Measurements from ENCODE around the gene TBC1D21.
"Not testable (repeated sequence)": the region's sequence is repeated elsewhere in the genome, so short reads cannot be mapped to it uniquely, and the experiment has no call there.

TBC1D21 gene

DNA sequence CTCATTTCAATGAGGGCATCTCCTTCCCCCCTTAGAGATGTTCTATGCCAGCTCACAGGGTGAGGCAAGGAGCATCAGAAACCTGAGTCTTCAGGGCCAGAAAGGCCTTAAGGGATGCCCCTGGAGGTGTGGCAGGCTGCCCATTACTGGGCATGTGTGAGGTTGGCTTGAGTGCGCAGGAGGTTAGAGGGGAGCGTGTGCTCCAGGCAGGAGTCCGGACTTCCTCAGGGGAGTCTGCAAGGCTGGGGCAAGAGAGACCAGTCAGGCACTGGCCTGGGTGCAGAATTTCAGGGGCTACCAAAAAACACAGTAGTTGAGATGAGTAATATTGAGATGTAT, 54.8 kb downstream of the TBC1D21 start:
- no peak for DNase-seq (ENCODE audit: low read depth, low spot score)

DNA sequence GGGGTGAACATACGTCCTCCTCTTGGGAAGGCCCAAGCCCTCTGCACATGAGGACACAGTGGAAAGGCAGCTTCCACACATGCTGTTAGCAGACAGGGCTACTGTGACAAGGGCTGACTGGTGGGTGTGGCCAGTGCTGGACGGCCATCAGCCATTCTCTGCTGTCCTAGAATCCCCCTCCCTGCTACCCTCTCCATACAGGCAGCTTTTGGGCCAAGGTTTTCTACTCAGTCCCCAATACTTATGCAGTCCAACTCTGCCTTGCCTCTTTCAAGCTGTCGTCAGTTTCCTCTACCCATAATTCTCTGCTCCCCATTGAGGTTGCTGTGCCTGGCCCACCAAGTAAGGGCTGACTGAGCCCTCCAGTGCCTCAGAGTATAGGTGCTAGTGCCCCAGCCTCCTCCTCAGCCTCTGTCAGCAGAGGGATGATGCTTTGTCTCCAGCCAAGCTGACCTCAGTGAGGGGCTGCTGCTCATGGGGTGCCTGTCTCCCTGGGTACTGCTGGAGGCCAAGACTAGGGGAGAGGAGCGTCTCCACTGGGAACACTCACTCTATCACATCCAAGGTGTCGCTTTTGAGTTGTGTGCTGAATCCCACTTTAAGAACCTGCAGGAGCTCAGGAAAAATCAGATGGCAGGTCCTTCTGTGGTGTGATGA, 55.7 kb downstream of the TBC1D21 start:
- DNase-seq (ENCODE audit: low read depth, low spot score) = peak; percentile 59

- peak; percentile 96 for DNase-seq (ENCODE audit: low read depth, low spot score)
Measured at GRCh38 chr15:73930371-73930770, 57.0 kb downstream of the TBC1D21 start.

GRCh38 chr15:73930790-73931281, 57.5 kb downstream of the TBC1D21 start:
- DNase-seq (ENCODE audit: low read depth, low spot score) = peak; percentile 83

DNA sequence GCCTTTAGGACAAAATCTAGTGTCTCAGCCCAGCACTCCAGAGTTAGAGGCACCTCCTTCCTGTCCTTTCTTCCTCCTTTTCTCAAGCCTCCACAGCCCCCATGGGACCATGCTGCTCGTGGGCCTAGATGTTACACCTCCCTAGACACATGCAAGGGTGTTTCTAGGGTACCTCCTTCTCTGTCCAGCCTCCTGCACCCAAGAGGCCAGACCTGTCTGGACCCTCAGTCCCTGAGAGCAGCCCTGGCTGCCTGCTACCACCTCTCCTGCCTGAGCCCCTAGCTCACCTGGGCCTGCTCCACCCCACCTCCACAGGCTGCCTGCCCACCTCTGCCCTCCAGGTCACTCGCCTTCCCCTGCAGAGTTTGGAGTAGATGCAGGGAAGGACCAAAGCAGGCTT, 58.1 kb downstream of the TBC1D21 start:
- no peak for DNase-seq (ENCODE audit: low read depth, low spot score)

DNA sequence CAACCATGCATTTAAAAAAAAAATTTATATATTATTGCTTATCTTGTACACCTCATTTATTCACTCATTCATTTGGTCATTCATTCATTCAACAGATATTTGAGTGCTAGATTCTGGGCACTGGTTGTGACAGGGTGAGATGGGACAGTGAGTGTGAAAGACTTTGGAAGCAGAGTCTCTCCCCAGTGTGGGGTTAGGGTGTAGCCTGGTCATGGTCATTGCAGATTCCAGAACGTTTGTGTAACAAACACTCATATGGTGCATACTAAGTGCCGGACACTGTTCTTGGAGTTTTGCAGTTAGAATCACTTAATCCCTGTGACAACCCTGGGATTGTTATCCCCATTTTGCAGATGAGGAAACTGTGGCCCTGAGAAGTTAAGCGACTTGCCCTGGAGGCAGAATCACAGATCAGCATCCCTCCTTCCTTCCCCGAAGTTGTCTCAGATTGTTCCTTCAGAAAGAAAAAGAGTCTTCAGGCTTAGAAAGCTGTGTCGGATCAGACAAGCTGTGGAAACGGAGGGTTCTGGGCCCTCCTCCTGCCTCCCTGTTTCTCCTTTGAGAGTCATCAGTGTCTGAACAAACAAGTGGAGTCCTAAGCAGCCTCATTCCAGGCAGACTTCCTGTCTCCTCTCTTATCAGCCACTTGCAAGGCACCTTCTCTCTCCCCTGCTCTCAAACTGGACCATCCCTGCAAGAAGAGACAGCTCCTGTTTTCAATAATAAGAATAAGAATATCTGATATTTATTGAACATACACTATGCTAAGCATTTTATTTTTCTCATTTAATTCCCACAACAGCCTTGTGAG, 59.2 kb downstream of the TBC1D21 start:
- no peak for DNase-seq (ENCODE audit: low read depth, low spot score)

DNA sequence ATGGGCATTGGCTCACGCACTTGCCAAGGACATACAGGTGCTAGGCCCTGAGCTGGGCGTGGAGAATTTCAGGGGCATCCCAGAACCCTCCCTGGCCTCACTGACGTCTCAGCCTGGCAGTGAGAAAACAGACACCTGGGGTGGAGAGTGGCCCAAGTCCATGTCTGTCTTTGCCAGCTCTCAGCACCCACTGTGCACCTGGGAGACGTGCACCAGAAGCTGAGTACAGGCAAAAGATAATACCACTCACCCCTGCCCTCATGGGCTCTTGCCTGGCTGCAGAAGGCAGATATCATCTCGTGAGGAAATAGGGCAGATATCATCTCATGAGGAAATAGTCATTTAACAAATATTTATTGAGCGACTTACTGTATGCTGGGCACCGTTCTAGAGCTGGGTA, 60.9 kb downstream of the TBC1D21 start:
- DNase-seq (ENCODE audit: low read depth, low spot score) = no peak

GRCh38 chr15:73935547-73935946, 62.2 kb downstream of the TBC1D21 start:
- DNase-seq (ENCODE audit: low read depth, low spot score) = no peak

- peak; percentile 71 for DNase-seq (ENCODE audit: low read depth, low spot score)
Measured at GRCh38 chr15:73936181-73936580, 62.8 kb downstream of the TBC1D21 start.

- no peak for DNase-seq (ENCODE audit: low read depth, low spot score)
Measured at GRCh38 chr15:73936588-73937290, 63.4 kb downstream of the TBC1D21 start.

DNA sequence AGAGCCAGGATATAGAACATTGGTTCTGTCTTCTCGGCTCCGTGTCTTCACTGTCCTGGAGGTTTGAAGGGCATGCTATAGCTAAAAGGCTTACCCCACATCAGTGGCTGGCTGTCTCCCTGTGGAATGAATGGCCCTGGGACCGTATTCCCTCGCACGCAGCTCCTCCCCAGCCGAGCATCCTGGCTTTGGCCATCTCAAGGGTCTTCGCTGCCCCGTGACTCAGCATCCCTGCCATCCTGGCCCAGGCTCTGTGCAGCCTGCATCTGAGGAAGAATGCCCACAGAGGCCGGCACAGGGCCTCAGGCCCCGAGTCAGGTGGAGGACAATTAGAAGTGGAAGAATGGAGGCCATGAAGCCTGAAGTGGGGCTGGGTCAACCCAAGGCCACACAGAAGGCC, 63.9 kb downstream of the TBC1D21 start:
- DNase-seq (ENCODE audit: low read depth, low spot score) = no peak

DNA sequence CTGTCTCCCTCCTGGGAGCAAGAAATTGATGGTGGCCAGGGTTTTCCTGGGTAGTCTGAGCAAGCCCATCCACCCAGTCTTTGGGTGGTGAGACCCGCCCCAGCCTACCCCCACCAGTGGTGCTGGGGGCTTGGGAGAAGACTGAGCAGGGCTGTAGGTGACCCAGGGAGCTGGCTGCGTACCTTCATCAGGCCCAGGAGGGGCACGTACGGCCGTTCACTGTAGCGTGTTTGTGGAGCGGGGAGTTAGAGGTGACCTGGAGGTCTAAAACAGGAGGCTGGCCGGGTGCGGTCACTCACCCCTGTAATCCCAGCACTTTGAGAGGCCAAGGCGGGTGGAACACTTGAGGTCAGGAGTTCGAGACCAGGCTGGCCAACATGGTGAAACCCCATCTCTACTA, 64.4 kb downstream of the TBC1D21 start:
- DNase-seq (ENCODE audit: low read depth, low spot score) = no peak

GRCh38 chr15:73938516-73938915, 65.2 kb downstream of the TBC1D21 start:
- not testable (repeated sequence) for DNase-seq (ENCODE audit: low read depth, low spot score)
